Ectodermal cell (in vitro differentiated cells): ENCODE data around the gene OPN4.

ENCODE experiments used
- H3K27ac ChIP-seq: 2 replicates; pipeline ENCODE4 v1.7.0; 2013; ENCODE audit warnings: mild to moderate bottlenecking, low read depth, low read length; ENCODE audit not compliant: insufficient read depth, poor library complexity, severe bottlenecking
- H3K27me3 ChIP-seq: 2 replicates; pipeline ENCODE4 v1.7.0; 2013; ENCODE audit warnings: mild to moderate bottlenecking, low read length; ENCODE audit not compliant: insufficient read depth, control insufficient read depth, poor library complexity, severe bottlenecking
- H3K36me3 ChIP-seq: one replicate; pipeline ENCODE4 v1.7.0; 2013; ENCODE audit warnings: low read length; ENCODE audit not compliant: control insufficient read depth, insufficient read depth
- H3K4me1 ChIP-seq: one replicate; pipeline ENCODE4 v1.7.0; 2013; ENCODE audit warnings: low read length; ENCODE audit not compliant: control insufficient read depth, insufficient read depth
- H3K4me3 ChIP-seq: 2 replicates; pipeline ENCODE4 v1.7.0; 2013; ENCODE audit warnings: low read depth, low read length, control low read depth; ENCODE audit not compliant: insufficient read depth
- H3K9me3 ChIP-seq: 2 replicates; pipeline ENCODE4 v1.7.0; 2013; ENCODE audit warnings: mild to moderate bottlenecking, low read length, moderate library complexity; ENCODE audit not compliant: control insufficient read depth
- WGBS, 2 experiments: methylation state at CpG; one replicate each; pipeline ENCODE4 v1.1.7; 2013; ENCODE audit warnings: missing lambda C conversion rate in 2 of 2; 5-methylcytosine and 5-hydroxymethylcytosine counted together

OPN4 gene

DNA sequence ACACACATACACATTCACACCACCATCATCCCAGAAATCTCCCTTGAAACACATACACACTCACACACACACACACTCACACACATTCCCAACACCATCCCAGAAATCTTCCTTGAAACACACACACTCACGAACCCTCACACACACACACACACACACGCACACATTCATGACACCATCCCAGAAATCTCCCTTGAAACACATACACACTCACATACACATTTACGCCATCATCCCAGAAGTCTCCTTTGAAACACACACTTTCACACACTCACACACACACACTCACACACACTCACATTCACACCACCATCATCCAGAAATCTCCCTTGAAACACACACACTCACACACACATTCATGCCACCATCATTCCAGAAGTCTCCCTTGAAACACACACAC lies 360 bp upstream of the OPN4 start:
- no peak overlapping the region for H3K27ac ChIP-seq
- H3K27me3 ChIP-seq, result no peaks in the 10 kb centered on the region
- H3K4me3 ChIP-seq, result no peak overlapping the region
- H3K4me1 ChIP-seq, result no peaks in the 10 kb centered on the region
- no peaks in the 10 kb centered on the region for H3K36me3 ChIP-seq
- WGBS, 2 experiments, result 87 to 91% methylated on average over 3 of the region's 3 CpGs
- no peaks in the 10 kb centered on the region for H3K9me3 ChIP-seq

DNA sequence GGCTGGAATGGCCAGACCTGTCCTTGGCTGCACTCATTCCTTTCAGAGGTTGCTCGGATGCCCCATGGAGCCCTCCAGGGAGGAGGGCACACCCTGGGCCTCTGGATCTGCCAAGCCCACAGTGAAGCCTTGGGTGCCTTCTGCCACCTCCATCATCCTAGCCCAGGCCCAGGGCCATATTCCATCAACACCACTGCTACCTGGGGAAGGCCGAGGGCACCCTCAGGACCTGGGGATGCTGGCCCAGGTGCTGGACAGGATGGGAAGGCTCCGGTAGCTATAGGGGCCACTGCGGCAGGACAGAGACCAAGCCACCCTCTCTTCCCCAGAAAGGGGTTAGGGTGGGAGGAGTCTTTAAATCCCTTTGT lies 810 bp downstream of the OPN4 start:
- no peaks in the 10 kb centered on the region for H3K4me1 ChIP-seq
- 96% methylated on average over 4 of the region's 4 CpGs for WGBS, 2 experiments
- no peaks in the 10 kb centered on the region for H3K36me3 ChIP-seq
- H3K27me3 ChIP-seq, result no peaks in the 10 kb centered on the region
- H3K27ac ChIP-seq, result no peak overlapping the region
- H3K9me3 ChIP-seq, result no peaks in the 10 kb centered on the region
- H3K4me3 ChIP-seq, result no peak overlapping the region

DNA sequence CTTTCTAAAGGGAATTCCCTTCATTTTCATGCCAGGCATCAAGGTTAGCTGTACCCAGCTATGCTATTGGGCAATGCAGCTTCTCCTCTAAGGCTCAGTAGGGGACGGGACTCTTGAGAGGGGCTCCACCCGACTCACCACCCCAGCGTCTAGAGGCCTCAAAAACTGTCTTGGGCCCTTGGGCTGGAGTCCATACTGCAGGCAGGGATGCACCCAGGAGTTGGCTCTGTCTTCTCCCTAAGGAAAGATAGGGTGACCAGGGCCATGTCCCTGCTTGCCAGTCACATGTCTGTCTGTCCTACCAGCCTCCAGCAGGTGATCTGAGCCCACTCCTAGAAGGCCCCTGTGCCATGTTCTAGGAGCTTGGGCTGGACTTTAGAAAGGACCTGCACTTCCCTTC lies 1.2 kb downstream of the OPN4 start:
- 85 to 90% methylated on average over 3 of the region's 3 CpGs for WGBS, 2 experiments
- Histone ChIP-seq H3K4me1 (no peaks in the 10 kb centered on the region), H3K9me3 (no peaks in the 10 kb centered on the region), H3K4me3 (no peak overlapping the region), H3K36me3 (no peaks in the 10 kb centered on the region), H3K27me3 (no peaks in the 10 kb centered on the region), H3K27ac (no peak overlapping the region)

DNA sequence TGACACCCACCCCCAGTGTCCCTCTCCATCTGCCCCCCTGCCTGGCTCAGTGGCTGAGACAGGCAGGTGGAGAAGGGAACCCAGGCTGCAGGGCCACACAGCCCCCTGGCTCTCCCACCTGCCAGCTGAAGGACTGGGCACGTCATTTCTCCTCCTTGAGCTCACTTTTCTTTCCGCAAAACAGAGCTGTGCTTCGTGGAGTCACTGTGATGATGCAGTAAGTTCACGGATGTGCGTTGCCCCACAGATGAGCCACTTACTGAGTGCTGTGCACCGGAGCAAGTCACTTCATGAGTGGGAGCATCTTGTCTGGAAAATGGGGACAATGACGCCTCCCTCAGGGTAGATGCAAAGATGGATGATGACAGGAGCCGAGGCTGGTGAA lies 2.7 kb downstream of the OPN4 start:
- H3K4me1 ChIP-seq, result no peaks in the 10 kb centered on the region
- no peaks in the 10 kb centered on the region for H3K9me3 ChIP-seq
- H3K4me3 ChIP-seq, result no peak overlapping the region
- H3K27me3 ChIP-seq, result no peaks in the 10 kb centered on the region
- H3K27ac ChIP-seq, result no peak overlapping the region
- 92 to 95% methylated on average over 8 of the region's 8 CpGs for WGBS, 2 experiments
- H3K36me3 ChIP-seq, result no peaks in the 10 kb centered on the region

DNA sequence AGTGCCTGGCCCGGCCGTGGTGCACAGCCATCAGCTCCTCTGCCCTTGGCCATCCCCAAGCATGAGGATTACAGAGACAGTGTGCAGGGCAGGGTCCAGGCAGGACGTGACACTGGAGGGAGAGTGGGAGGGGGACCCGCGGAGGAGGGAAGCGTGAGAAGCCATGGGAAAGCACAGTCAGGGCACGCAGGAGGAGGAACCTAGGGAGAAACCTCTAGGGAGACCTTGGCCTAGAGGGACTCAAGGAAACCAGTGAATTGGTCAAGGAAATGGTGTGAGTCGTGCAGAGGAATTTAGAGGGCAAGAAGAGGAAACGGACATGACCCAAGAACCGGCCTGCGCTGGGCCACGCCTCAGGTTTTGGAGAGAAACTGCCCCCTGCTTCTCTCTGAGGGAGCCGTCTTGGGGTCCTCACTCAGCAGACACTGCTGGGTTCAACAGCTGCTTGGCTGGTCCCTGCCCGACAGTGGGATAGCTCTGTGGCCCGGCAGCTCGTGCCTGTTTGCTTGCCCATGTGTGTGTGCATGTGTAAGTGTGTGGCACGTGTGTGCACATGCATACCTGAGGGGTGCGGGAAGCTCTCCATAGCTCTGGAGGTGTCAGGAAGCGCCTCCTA lies 3.2 kb downstream of the OPN4 start:
- 93% methylated on average over 19 of the region's 19 CpGs for WGBS, 2 experiments
- H3K27me3 ChIP-seq, result no peaks in the 10 kb centered on the region

DNA sequence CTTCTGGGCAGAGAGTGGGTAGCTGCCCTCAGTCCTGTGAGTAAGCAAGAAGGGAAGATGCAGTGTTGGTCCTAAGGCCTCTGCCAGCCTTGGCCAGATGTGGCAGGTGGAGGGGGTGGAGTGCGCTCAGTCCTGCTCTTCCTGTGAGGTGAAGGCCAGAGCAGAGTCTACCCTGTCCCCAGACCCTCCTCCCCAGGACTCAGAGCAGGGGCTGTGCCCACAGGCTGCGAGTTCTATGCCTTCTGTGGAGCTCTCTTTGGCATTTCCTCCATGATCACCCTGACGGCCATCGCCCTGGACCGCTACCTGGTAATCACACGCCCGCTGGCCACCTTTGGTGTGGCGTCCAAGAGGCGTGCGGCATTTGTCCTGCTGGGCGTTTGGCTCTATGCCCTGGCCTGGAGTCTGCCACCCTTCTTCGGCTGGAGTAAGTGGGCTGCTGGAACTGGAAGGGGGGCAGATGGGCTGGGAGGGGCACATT lies 4.0 kb downstream of the OPN4 start:
- Histone ChIP-seq H3K4me1 (no peaks in the 10 kb centered on the region), H3K27me3 (no peaks in the 10 kb centered on the region), H3K36me3 (no peaks in the 10 kb centered on the region), H3K27ac (no peak overlapping the region), H3K4me3 (no peak overlapping the region), H3K9me3 (no peaks in the 10 kb centered on the region)
- WGBS, 2 experiments, result 96 to 98% methylated on average over 12 of the region's 12 CpGs

More for the DNA sequence above, 3.2 kb downstream of the OPN4 start:
- Histone ChIP-seq H3K9me3 (no peaks in the 10 kb centered on the region), H3K4me1 (no peaks in the 10 kb centered on the region), H3K4me3 (no peak overlapping the region), H3K36me3 (no peaks in the 10 kb centered on the region), H3K27ac (no peak overlapping the region)

DNA sequence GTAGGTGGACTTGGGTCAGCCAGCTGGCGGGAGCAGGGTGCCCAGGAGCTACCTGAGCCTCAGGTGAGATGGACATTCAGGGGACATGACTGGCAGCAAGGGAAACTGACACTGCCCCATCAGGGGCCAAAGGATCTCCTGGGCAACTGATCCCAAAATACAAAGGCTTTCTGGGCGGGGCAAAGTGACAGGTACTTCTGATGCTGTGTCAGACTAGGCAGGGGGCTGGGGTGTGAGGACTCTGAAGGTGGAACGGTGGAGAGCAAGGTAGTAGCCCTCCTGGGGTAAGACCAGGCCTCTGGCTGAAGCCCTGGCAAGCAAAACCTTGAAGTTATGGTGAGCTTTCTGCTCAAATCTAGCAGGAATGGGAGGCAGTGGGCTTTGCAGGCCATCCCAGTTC lies 4.4 kb downstream of the OPN4 start:
- Histone ChIP-seq H3K4me3 (no peak overlapping the region), H3K4me1 (no peaks in the 10 kb centered on the region), H3K36me3 (no peaks in the 10 kb centered on the region), H3K27ac (no peak overlapping the region), H3K27me3 (no peaks in the 10 kb centered on the region), H3K9me3 (no peaks in the 10 kb centered on the region)
- WGBS, 2 experiments, result 30% methylated on average over 3 of the region's 3 CpGs

DNA sequence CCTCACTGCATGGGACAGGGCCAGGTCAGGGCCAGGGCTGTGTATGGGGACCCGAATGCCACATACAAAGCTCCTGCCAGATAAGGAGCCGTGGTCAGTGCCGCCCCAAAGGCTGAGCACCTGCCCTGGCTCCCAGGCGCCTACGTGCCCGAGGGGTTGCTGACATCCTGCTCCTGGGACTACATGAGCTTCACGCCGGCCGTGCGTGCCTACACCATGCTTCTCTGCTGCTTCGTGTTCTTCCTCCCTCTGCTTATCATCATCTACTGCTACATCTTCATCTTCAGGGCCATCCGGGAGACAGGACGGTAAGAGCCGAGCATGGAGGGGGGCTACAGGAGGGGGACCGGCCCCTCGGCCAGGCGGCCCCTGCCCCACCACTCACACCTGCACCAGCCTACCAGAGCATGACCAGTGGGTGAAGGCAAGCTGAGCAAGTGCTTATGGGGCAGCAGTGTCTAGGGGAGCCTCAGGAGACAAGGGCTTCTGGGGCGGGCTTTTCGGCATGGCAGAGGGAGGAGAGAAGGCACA lies 4.9 kb downstream of the OPN4 start:
- WGBS, 2 experiments, result 92 to 93% methylated on average over 19 of the region's 19 CpGs
- no peaks in the 10 kb centered on the region for H3K36me3 ChIP-seq
- no peak overlapping the region for H3K27ac ChIP-seq
- no peaks in the 10 kb centered on the region for H3K4me1 ChIP-seq
- no peaks in the 10 kb centered on the region for H3K27me3 ChIP-seq
- no peaks in the 10 kb centered on the region for H3K9me3 ChIP-seq
- H3K4me3 ChIP-seq, result no peak overlapping the region

DNA sequence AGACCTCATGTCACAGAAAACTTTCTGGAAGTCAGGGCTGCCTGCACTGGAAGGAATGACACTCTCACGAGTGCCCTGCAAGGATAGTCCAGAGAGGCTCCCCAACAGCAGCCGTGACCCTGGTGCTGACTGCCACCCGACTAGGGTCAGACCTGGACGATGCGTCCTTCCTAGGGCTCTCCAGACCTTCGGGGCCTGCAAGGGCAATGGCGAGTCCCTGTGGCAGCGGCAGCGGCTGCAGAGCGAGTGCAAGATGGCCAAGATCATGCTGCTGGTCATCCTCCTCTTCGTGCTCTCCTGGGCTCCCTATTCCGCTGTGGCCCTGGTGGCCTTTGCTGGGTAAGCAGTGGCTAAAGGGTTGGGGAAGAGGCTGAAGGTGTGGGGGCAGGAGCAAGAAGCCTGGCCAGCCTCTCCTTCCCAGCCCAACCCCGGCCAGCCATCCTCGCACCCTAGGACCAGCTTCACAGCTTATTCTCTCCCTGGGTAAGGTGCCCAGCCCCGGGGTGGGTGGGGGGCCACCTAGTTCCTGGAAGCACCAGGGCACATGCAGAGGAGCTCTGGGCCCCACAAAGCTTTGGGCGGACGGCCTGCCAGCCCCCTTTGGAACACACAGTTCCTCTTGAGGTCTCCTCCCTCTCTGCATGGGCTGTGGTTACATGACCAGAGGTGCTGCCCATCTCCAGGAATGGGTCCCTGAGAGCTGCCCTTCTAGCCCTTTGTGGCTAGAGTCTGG lies 5.5 kb downstream of the OPN4 start:
- Histone ChIP-seq H3K4me3 (no peak overlapping the region), H3K4me1 (peaks cover under 1% of the 10 kb centered on the region)

DNA sequence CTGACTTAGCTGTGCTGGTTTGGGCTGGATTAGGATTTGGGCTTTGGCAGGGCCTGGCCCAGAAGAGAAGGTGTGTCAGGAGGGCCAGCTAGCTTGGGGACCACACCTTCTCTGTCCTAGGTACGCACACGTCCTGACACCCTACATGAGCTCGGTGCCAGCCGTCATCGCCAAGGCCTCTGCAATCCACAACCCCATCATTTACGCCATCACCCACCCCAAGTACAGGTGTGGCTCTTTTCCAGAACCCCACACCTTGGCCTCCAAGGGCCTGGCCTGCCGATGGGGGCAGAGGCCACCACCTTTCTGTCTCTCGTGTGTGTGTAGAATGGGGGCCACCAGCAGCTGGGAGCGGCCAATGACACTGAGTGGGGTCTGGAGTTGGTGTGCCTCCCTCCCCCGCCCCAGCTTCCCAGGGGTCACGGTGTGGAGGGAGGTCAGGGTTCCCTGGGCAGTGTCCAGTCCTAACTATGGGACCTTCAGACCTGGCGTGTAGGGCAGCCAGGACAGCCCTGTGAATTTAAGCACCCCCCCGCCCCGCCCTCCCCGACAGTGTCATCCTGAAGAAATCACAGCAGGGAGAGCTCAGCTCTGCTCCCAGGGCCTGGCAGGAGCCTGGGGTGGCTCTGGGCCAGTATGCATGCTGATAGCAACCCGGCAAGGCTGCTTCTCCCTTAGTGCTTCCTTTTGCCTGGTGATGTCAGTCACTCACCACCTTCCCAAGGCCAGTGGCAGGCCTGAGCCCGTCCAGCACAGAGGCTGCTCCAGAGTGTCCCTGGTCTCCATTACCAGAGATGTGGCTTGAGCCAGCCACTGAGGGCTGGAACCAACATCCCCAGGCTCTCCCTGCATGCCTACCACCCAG lies 7.0 kb downstream of the OPN4 start:
- no peaks in the 10 kb centered on the region for H3K9me3 ChIP-seq
- H3K4me3 ChIP-seq, result no peak overlapping the region
- peaks cover 12% of the 10 kb centered on the region for H3K4me1 ChIP-seq
- H3K27ac ChIP-seq, result no peak overlapping the region
- no peaks in the 10 kb centered on the region for H3K36me3 ChIP-seq
- WGBS, 2 experiments, result 90 to 92% methylated on average over 17 of the region's 17 CpGs
- H3K27me3 ChIP-seq, result no peaks in the 10 kb centered on the region

More for the DNA sequence above, 5.5 kb downstream of the OPN4 start:
- 87 to 89% methylated on average over 17 of the region's 17 CpGs for WGBS, 2 experiments
- Histone ChIP-seq H3K9me3 (no peaks in the 10 kb centered on the region), H3K27me3 (no peaks in the 10 kb centered on the region), H3K36me3 (no peaks in the 10 kb centered on the region), H3K27ac (no peak overlapping the region)
